Activated CD4-positive, CD25-positive, alpha-beta regulatory T cell treated with anti-CD3 and anti-CD28 coated beads, Interleukin-2, amount 50 U/mL, for 16 hours (primary cell): ENCODE measurements around the gene CUTA.

Experiments used
- DNase-seq: peaks from one replicate; pipeline ENCODE4 v3.0.0-alpha.2; 2020; ENCODE audit warnings: low read depth, low spot score

CUTA gene

GRCh38 chr6:33424855-33425667, 7.2 kb upstream of the CUTA start:
- no peak for DNase-seq

GRCh38 chr6:33423777-33424176, 5.9 kb upstream of the CUTA start:
- DNase-seq, result no peak

- no peak for DNase-seq
Observed at GRCh38 chr6:33421344-33421643, 3.4 kb upstream of the CUTA start.

- no peak for DNase-seq
Observed at GRCh38 chr6:33420491-33421343, 2.8 kb upstream of the CUTA start.

GRCh38 chr6:33419580-33420490, 1.9 kb upstream of the CUTA start, which contains the start of gene SYNGAP1:
Gene SYNGAP1 (plus strand): TSS chr6:33420065. CDS start chr6:33420265, 200 bp downstream.
- DNase-seq, result no peak

GRCh38 chr6:33418690-33419291, 884 bp upstream of the CUTA start:
- DNase-seq, result no peak

GRCh38 chr6:33417128-33417902, 592 bp downstream of the CUTA start:
- no peak for DNase-seq

GRCh38 chr6:33416386-33417127, 1.4 kb downstream of the CUTA start:
- no peak for DNase-seq

- DNase-seq, result no peak
Observed at GRCh38 chr6:33415831-33416230, 2.1 kb downstream of the CUTA start.

GRCh38 chr6:33414592-33415271, 3.2 kb downstream of the CUTA start:
- DNase-seq, result no peak

GRCh38 chr6:33413241-33414120, 4.4 kb downstream of the CUTA start:
- DNase-seq, result no peak

- no peak for DNase-seq
Observed at GRCh38 chr6:33412140-33413009, 5.5 kb downstream of the CUTA start.

GRCh38 chr6:33411632-33412005, 6.3 kb downstream of the CUTA start:
- no peak for DNase-seq

- DNase-seq, result peak; percentile 58
Observed at GRCh38 chr6:33410711-33411631, 6.9 kb downstream of the CUTA start, which contains the start of gene PHF1. Gene PHF1 (plus strand): TSS chr6:33411014. CDS start chr6:33412264, 1,250 bp downstream.

- peak; percentile 99 for DNase-seq
Observed at GRCh38 chr6:33410050-33410710, 7.7 kb downstream of the CUTA start.
